Mucosa of rectum (tissue), 2 donors: ENCODE results near the gene ACSM2A.
"Not testable (repeated sequence)": the region's sequence is repeated elsewhere in the genome, so short reads cannot be mapped to it uniquely, and the experiment has no call there.

ENCODE experiments used
- H3K27ac ChIP-seq, 2 donors: one replicate each; pipeline ENCODE4 v1.7.0; 2013; ENCODE audit warnings: inconsistent platforms in 2 of 2, low read depth in 2 of 2, low read length in 2 of 2
- H3K27me3 ChIP-seq, 2 donors: one replicate each; pipeline ENCODE4 v1.7.0; 2013; ENCODE audit warnings: low read length in 2 of 2; ENCODE audit not compliant: control insufficient read depth in 2 of 2, insufficient read depth in 2 of 2
- H3K36me3 ChIP-seq, 2 donors: one replicate each; pipeline ENCODE4 v1.7.0; 2013; ENCODE audit warnings: low read length in 2 of 2; ENCODE audit not compliant: control insufficient read depth in 2 of 2, insufficient read depth in 2 of 2
- H3K4me1 ChIP-seq, 2 donors: one replicate each; pipeline ENCODE4 v1.7.0; 2013; ENCODE audit warnings: low read length in 2 of 2, mild to moderate bottlenecking in 1 of 2; ENCODE audit not compliant: control insufficient read depth in 2 of 2, insufficient read depth in 2 of 2
- H3K4me3 ChIP-seq, 2 donors: one replicate each; pipeline ENCODE4 v1.7.0; 2013; ENCODE audit warnings: low read length in 2 of 2
- H3K9ac ChIP-seq, 2 donors: one replicate each; pipeline ENCODE4 v1.7.0; 2013; ENCODE audit warnings: low read length in 2 of 2, low read depth in 1 of 2, mild to moderate bottlenecking in 1 of 2
- H3K9me3 ChIP-seq, 2 donors: one replicate each; pipeline ENCODE4 v1.7.0; 2013; ENCODE audit warnings: low read length in 2 of 2; ENCODE audit not compliant: control insufficient read depth in 2 of 2
- donor health status: healthy.
- donor health status: Normal muscosa, but diverticular disease.

ACSM2A gene

DNA sequence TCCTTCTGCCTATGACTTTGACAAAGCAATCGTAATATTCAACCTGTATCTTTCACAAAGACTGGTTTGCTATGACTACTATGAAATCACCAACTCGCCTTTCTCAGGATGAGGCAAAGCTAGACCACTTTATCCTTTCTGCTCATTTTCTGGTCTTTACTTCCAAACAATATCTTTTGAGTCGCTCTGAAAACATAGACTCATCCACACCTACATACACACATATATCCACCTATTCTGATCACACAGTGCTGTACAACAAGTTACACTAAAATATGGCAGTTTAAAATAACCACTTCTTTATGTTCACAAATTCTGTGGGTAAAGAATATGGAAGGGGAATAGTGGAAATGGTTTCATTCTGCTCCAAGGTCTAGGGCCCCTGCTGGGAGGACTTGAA, 39.7 kb downstream of the ACSM2A start:
- H3K27ac ChIP-seq, H3K9ac ChIP-seq, H3K4me1 ChIP-seq, H3K27me3 ChIP-seq, H3K4me3 ChIP-seq, H3K9me3 ChIP-seq, H3K36me3 ChIP-seq: not testable (repeated sequence)

- not testable (repeated sequence) for H3K36me3 ChIP-seq, H3K27ac ChIP-seq, H3K4me3 ChIP-seq, H3K27me3 ChIP-seq, H3K9ac ChIP-seq, H3K9me3 ChIP-seq, H3K4me1 ChIP-seq
Measured at GRCh38 chr16:20491448-20491847, 40.1 kb downstream of the ACSM2A start.

DNA sequence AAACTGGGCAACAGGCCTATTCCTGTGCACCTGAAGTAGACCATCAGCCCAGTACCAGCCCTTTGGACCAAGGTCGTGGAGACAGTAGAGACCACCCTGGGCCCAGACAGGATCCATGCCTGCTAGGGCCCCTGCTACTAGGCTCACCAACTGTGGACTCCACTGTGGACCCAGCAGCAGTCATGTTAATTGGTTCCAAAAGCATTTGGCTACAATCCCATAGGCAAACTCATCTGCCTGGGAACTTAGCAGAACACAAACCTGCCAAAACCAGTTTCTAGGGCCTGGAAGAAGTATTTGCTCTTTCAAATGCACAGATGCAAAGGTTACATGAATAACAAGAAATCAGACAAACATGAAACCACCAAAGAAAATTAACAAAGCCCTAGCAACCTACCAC, 53.1 kb downstream of the ACSM2A start:
- H3K4me1 ChIP-seq = no peaks in the 10 kb centered on the region

GRCh38 chr16:20507280-20507679, 56.0 kb downstream of the ACSM2A start:
- Histone ChIP-seq H3K27me3 (no peaks in the 10 kb centered on the region), H3K36me3 (no peaks in the 10 kb centered on the region), H3K9ac (no peak overlapping the region), H3K27ac (no peak overlapping the region), H3K4me3 (no peak overlapping the region), H3K4me1 (no peaks in the 10 kb centered on the region), H3K9me3 (peaks cover 0 to 4% of the 10 kb centered on the region in 2 donors)

More for the DNA sequence above, 53.1 kb downstream of the ACSM2A start:
- Histone ChIP-seq H3K4me3 (no peak overlapping the region), H3K36me3 (no peaks in the 10 kb centered on the region), H3K9me3 (peaks cover 0 to 4% of the 10 kb centered on the region in 2 donors), H3K27ac (no peak overlapping the region), H3K27me3 (no peaks in the 10 kb centered on the region), H3K9ac (no peak overlapping the region)

GRCh38 chr16:20510323-20510722, 59.0 kb downstream of the ACSM2A start:
- H3K9me3 ChIP-seq = peaks cover 0 to 4% of the 10 kb centered on the region in 2 donors
- no peaks in the 10 kb centered on the region for H3K27me3 ChIP-seq
- H3K27ac ChIP-seq = no peak overlapping the region
- no peak overlapping the region for H3K4me3 ChIP-seq
- no peaks in the 10 kb centered on the region for H3K36me3 ChIP-seq
- H3K4me1 ChIP-seq = no peaks in the 10 kb centered on the region
- no peak overlapping the region for H3K9ac ChIP-seq

DNA sequence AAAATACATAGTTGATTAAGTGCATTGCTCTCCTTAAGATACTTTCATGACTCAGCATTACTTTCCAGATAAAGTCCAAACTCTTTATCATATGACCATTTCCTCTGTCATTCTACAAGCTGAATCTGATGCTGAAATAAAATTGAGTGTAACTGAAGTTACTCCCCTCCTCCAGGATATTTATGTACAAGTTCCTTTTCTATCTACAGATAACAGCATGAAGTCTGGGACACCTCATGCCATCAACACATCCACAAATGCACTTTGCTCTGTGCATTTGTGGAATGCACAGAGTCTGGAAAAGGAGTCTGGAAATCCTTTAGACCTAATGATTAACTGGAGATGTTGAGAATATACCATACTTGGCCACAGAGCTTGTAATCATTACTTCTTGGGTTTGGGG, 64.4 kb downstream of the ACSM2A start:
- no peaks in the 10 kb centered on the region for H3K36me3 ChIP-seq
- H3K9me3 ChIP-seq = no peaks in the 10 kb centered on the region
- no peak overlapping the region for H3K4me3 ChIP-seq
- no peaks in the 10 kb centered on the region for H3K4me1 ChIP-seq
- no peaks in the 10 kb centered on the region for H3K27me3 ChIP-seq
- H3K27ac ChIP-seq = no peak overlapping the region
- H3K9ac ChIP-seq = no peak overlapping the region

DNA sequence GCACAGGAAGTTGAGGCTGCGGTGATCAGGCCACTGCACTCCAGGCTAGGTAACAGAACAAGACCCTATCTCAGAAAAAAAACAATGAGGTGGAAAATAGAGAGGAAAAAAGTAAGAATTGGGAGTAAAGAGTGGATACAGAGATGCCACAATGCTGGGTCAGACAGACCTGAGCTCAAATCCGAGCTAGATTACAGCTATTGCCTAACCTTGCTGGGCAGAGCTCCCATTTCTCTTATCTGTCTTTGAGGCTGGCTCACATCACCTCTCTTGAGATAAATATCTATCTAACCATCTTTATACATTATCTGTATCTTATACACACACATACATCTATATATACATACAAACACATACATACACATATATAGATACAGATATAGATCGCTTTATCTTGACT, 65.8 kb downstream of the ACSM2A start:
- Histone ChIP-seq H3K27ac (no peak overlapping the region), H3K4me3 (no peak overlapping the region), H3K36me3 (no peaks in the 10 kb centered on the region), H3K9me3 (no peaks in the 10 kb centered on the region), H3K27me3 (no peaks in the 10 kb centered on the region), H3K9ac (no peak overlapping the region), H3K4me1 (no peaks in the 10 kb centered on the region)

DNA sequence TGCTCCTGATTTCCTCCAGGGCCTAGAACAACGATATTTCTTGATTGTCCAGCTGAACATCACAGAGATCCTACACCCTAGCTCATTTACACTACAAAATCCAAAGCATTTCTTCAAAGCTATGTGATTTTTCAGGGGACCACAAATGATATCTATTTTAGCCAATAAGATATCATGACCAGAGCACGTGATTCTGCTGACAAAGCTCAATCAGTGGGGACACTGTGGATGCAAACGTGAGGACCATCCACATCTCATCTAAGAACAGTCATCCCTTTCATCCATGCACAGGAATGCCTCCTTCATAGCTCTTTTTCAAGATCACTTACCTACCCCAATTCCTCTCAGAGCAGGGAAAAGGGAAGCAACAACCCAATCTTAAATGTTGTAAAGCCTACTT, 67.9 kb downstream of the ACSM2A start:
- no peaks in the 10 kb centered on the region for H3K36me3 ChIP-seq
- H3K4me3 ChIP-seq = no peak overlapping the region
- H3K9ac ChIP-seq = no peak overlapping the region
- no peak overlapping the region for H3K27ac ChIP-seq
- no peaks in the 10 kb centered on the region for H3K9me3 ChIP-seq
- no peaks in the 10 kb centered on the region for H3K4me1 ChIP-seq
- H3K27me3 ChIP-seq = no peaks in the 10 kb centered on the region

- Histone ChIP-seq H3K27me3 (no peaks in the 10 kb centered on the region), H3K4me3 (no peak overlapping the region), H3K27ac (no peak overlapping the region), H3K9ac (no peak overlapping the region), H3K4me1 (no peaks in the 10 kb centered on the region), H3K36me3 (no peaks in the 10 kb centered on the region), H3K9me3 (no peaks in the 10 kb centered on the region)
Measured at GRCh38 chr16:20520103-20520502, 68.8 kb downstream of the ACSM2A start.

DNA sequence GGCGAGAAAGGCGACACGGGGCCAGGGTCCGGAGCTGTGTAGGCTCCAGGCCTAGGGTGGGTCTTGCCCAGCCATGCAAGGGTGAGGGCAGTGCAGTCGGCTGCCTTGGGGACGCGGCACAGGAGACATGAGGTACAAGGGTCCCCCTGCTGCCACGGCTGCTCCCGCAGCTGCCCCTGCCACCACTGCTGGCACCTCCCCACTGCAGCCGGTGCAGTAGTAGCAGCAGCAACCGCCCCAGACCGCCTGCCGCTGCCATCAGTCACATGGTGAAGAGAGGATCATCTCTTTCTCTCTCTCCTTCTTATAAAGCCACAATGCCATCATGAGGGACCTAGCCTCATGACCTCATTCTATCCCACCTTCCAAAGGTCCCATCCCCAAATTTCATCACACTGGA, 80.5 kb downstream of the ACSM2A start:
- H3K9ac ChIP-seq, H3K27me3 ChIP-seq, H3K27ac ChIP-seq, H3K4me3 ChIP-seq, H3K4me1 ChIP-seq, H3K36me3 ChIP-seq, H3K9me3 ChIP-seq: not testable (repeated sequence)

DNA sequence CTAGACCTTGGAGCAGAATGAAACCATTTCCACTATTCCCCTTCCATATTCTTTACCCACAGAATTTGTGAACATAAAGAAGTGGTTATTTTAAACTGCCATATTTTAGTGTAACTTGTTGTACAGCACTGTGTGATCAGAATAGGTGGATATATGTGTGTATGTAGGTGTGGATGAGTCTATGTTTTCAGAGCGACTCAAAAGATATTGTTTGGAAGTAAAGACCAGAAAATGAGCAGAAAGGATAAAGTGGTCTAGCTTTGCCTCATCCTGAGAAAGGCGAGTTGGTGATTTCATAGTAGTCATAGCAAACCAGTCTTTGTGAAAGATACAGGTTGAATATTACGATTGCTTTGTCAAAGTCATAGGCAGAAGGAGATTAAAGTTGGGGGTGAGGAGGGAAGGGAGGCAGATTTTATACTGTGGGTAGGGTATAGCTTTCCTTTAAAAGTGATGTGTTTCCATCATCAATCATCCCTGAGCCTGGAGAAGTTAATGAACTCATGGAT, 81.0 kb downstream of the ACSM2A start:
- H3K4me1 ChIP-seq, H3K27me3 ChIP-seq, H3K9me3 ChIP-seq, H3K9ac ChIP-seq, H3K27ac ChIP-seq, H3K36me3 ChIP-seq, H3K4me3 ChIP-seq: not testable (repeated sequence)
